ENCODE results near the gene OVOL2.

DNA sequence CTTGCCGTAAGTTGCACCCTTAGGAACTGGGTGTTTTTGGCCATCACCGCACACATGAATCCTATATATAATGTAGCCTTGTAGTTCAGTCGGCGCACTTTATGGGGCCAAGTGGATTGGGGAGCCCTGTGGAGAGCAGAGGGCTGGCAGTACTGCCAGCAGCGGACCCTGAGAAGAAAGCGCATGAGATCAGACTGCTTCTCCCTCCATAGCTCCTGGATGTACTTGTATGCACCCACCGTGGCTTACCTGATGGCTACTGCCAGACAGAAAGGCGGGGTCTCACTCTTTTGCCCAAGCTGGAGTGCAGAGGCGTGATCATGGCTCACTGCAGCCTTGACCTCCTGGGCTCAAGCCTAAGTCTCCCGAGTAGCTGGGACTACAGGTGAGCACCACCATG, 32.8 kb upstream of the OVOL2 start:
- TF ChIP-seq, protein P1, sequence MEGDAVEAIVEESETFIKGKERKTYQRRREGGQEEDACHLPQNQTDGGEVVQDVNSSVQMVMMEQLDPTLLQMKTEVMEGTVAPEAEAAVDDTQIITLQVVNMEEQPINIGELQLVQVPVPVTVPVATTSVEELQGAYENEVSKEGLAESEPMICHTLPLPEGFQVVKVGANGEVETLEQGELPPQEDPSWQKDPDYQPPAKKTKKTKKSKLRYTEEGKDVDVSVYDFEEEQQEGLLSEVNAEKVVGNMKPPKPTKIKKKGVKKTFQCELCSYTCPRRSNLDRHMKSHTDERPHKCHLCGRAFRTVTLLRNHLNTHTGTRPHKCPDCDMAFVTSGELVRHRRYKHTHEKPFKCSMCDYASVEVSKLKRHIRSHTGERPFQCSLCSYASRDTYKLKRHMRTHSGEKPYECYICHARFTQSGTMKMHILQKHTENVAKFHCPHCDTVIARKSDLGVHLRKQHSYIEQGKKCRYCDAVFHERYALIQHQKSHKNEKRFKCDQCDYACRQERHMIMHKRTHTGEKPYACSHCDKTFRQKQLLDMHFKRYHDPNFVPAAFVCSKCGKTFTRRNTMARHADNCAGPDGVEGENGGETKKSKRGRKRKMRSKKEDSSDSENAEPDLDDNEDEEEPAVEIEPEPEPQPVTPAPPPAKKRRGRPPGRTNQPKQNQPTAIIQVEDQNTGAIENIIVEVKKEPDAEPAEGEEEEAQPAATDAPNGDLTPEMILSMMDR (IDR thresholded peaks at IDR 0.05; ENCODE audit: insufficient read depth, low read length): no peak
- TF ChIP-seq POLR2AphosphoS5 (IDR thresholded peaks at IDR 0.05; ENCODE audit: low read depth): no peak
